COR-L47 (cell line): Measurements from ENCODE around the gene SVEP1.
"Not testable (repeated sequence)": the region's sequence is repeated elsewhere in the genome, so short reads cannot be mapped to it uniquely, and the experiment has no call there.

Source experiments
- DNase-seq: peaks from one replicate; lab custom pipeline; 2025; lab: John Stamatoyannopoulos, UW

The SVEP1 gene

GRCh38 chr9:110579034-110579861 is at the start of gene SVEP1:
Gene SVEP1, minus strand, starts transcription at chr9:110579741. Its CDS starts 198 bp downstream, at chr9:110579543.
- DNase-seq = no peak

- no peak for DNase-seq
These were observed 46.7 kb upstream of the SVEP1 start for GRCh38 chr9:110626101-110626829.

- DNase-seq = peak; percentile 38
These were observed 44.0 kb upstream of the SVEP1 start for GRCh38 chr9:110623462-110624025.

- DNase-seq = no peak
These were observed 42.8 kb upstream of the SVEP1 start for GRCh38 chr9:110622368-110622767.

GRCh38 chr9:110620726-110621125 is 41.2 kb upstream of the SVEP1 start:
- no peak for DNase-seq

- no peak for DNase-seq
These were observed 40.3 kb upstream of the SVEP1 start for GRCh38 chr9:110619831-110620230.

- DNase-seq = no peak
These were observed 36.0 kb upstream of the SVEP1 start for GRCh38 chr9:110615498-110615897.

GRCh38 chr9:110614576-110614975 is 35.0 kb upstream of the SVEP1 start:
- DNase-seq = not testable (repeated sequence)

GRCh38 chr9:110606179-110606790 is 26.7 kb upstream of the SVEP1 start:
- no peak for DNase-seq

GRCh38 chr9:110605565-110605964 is 26.0 kb upstream of the SVEP1 start:
- no peak for DNase-seq

- no peak for DNase-seq
These were observed 24.6 kb upstream of the SVEP1 start for GRCh38 chr9:110604171-110604601.

GRCh38 chr9:110602281-110602680 is 22.7 kb upstream of the SVEP1 start:
- DNase-seq = no peak

GRCh38 chr9:110601098-110601497 is 21.6 kb upstream of the SVEP1 start:
- no peak for DNase-seq

GRCh38 chr9:110599468-110599867 is 19.9 kb upstream of the SVEP1 start:
- no peak for DNase-seq

GRCh38 chr9:110592044-110592830 is 12.7 kb upstream of the SVEP1 start:
- DNase-seq = no peak

GRCh38 chr9:110591526-110591925 is 12.0 kb upstream of the SVEP1 start:
- no peak for DNase-seq

GRCh38 chr9:110590816-110591215 is 11.3 kb upstream of the SVEP1 start:
- DNase-seq = no peak

GRCh38 chr9:110588296-110588695 is 8.8 kb upstream of the SVEP1 start:
- no peak for DNase-seq

GRCh38 chr9:110583237-110583636 is 3.7 kb upstream of the SVEP1 start:
- DNase-seq = no peak

- DNase-seq = no peak
These were observed 2.6 kb upstream of the SVEP1 start for GRCh38 chr9:110582156-110582555.

GRCh38 chr9:110580850-110581249 is 1.3 kb upstream of the SVEP1 start:
- no peak for DNase-seq

- no peak for DNase-seq
These were observed 300 bp upstream of the SVEP1 start for GRCh38 chr9:110579862-110580219.
